Cardiac muscle cell (in vitro differentiated cells and primary cell): ENCODE data around the gene PSME3IP1. TPM values are rescaled to one million over a fixed set of nuclear protein-coding genes. Genes with fewer than 3 reads are reported as not detected.
A peak's percentile ranks its signal among the peaks of the same experiment; 100 is the strongest.

Experiments
- DNase-seq, 2 donors: peaks; one replicate each; pipeline versions ENCODE4 v3.0.0 to v3.0.0-alpha.2; 2010 to 2017; ENCODE audit warnings: low read depth in 1 of 2, low spot score in 1 of 2
- H3K27ac ChIP-seq: fragments of 200-600 bp; sonication (generic); 2 replicates; pipeline ENCODE4 v1.5.1; 2016
- H3K27me3 ChIP-seq: fragments of 200-600 bp; sonication (generic); 2 replicates; pipeline ENCODE4 v1.6.0; 2016; ENCODE audit warnings: control low read depth
- H3K36me3 ChIP-seq: fragments of 200-600 bp; sonication (generic); 2 replicates; pipeline ENCODE4 v1.5.1; 2016; ENCODE audit warnings: control low read depth
- H3K4me1 ChIP-seq: fragments of 200-600 bp; sonication (generic); 2 replicates; pipeline ENCODE4 v1.8.1; 2017; ENCODE audit warnings: low read depth, mild to moderate bottlenecking, mixed run types
- H3K4me3 ChIP-seq: fragments of 200-600 bp; sonication (generic); 2 replicates; pipeline ENCODE4 v1.5.1; 2016; ENCODE audit warnings: mild to moderate bottlenecking
- H3K9me3 ChIP-seq: fragments of 200-600 bp; sonication (generic); 2 replicates; pipeline ENCODE4 v1.5.1; 2017; ENCODE audit warnings: low read depth, mild to moderate bottlenecking, control low read depth
- CTCF ChIP-seq: IDR thresholded peaks from 2 replicates; pipeline ENCODE4 v1.5.1; 2012; ENCODE audit warnings: low read depth, mild to moderate bottlenecking, low read length
- polyA plus RNA-seq: library from polyadenylated mRNA; unstranded; fragments of >200 nt; fragmentation: Nextera tagmentation; extraction: Ambion mirVana; gene quantifications from 2 replicates; pipeline ENCODE4 v1.2.1, GENCODE V29; 2016
- total RNA-seq: library from RNA; depleted of rRNA; stranded (reverse); fragments of >200 nt; gene quantifications from 2 replicates; pipeline ENCODE4 v1.2.3, GENCODE V29; 2016

PSME3IP1 gene
- total and polyA plus RNA-seq, 2 experiments from 2014 or later = 73.6 to 108 TPM

- Histone ChIP-seq H3K4me1 (no peaks in the 10 kb centered on the region), H3K4me3 (no peak overlapping the region), H3K27me3 (no peaks in the 10 kb centered on the region), H3K36me3 (no peaks in the 10 kb centered on the region), H3K27ac (no peak overlapping the region), H3K9me3 (no peaks in the 10 kb centered on the region)
- no peak for TF ChIP-seq CTCF
- no peak for DNase-seq
Observed at GRCh38 chr16:57125376-57125775, 60.5 kb downstream of the PSME3IP1 start.

- H3K27me3 ChIP-seq = no peaks in the 10 kb centered on the region
- no peak for TF ChIP-seq CTCF
- no peaks in the 10 kb centered on the region for H3K36me3 ChIP-seq
- no peaks in the 10 kb centered on the region for H3K4me1 ChIP-seq
- DNase-seq = no peak
- H3K9me3 ChIP-seq = no peaks in the 10 kb centered on the region
- H3K27ac ChIP-seq = no peak overlapping the region
- H3K4me3 ChIP-seq = no peak overlapping the region
Observed at GRCh38 chr16:57123974-57124674, 61.7 kb downstream of the PSME3IP1 start.

- TF ChIP-seq CTCF = no peak
- peak in 1 of 2 donors; percentile 22 for DNase-seq
- Histone ChIP-seq H3K27ac (no peak overlapping the region), H3K4me3 (no peak overlapping the region), H3K27me3 (no peaks in the 10 kb centered on the region), H3K4me1 (no peaks in the 10 kb centered on the region), H3K9me3 (no peaks in the 10 kb centered on the region), H3K36me3 (no peaks in the 10 kb centered on the region)
Observed at GRCh38 chr16:57123216-57123973, 62.4 kb downstream of the PSME3IP1 start.

- H3K36me3 ChIP-seq = no peaks in the 10 kb centered on the region
- TF ChIP-seq CTCF = no peak
- DNase-seq = no peak
- H3K27ac ChIP-seq = no peak overlapping the region
- H3K9me3 ChIP-seq = no peaks in the 10 kb centered on the region
- H3K4me3 ChIP-seq = no peak overlapping the region
- H3K27me3 ChIP-seq = no peaks in the 10 kb centered on the region
- no peaks in the 10 kb centered on the region for H3K4me1 ChIP-seq
Observed at GRCh38 chr16:57118461-57119084, 67.3 kb downstream of the PSME3IP1 start.

- H3K9me3 ChIP-seq = no peaks in the 10 kb centered on the region
- no peaks in the 10 kb centered on the region for H3K27me3 ChIP-seq
- no peak for TF ChIP-seq CTCF
- no peaks in the 10 kb centered on the region for H3K36me3 ChIP-seq
- no peak overlapping the region for H3K27ac ChIP-seq
- peaks cover 16% of the 10 kb centered on the region for H3K4me1 ChIP-seq
- no peak overlapping the region for H3K4me3 ChIP-seq
- peak in 1 of 2 donors; percentile 77 for DNase-seq
Observed at GRCh38 chr16:57115514-57116182, 70.2 kb downstream of the PSME3IP1 start.
